VCaP (cell line): ENCODE results near the gene CACNA1I.

Experiments used
- H3K27ac ChIP-seq: fragments of 450-650 bp; 2 replicates; pipeline ENCODE4 v1.5.1; 2017
- CTCF ChIP-seq: fragments of 450-650 bp; conservative IDR thresholded peaks from 2 replicates; pipeline ENCODE4 v1.5.1; 2017; ENCODE audit warnings: mild to moderate bottlenecking, moderate library complexity

The CACNA1I gene

GRCh38 chr22:39712751-39713525, 142.4 kb downstream of the CACNA1I start:
- H3K27ac ChIP-seq, result no peak overlapping the region
- TF ChIP-seq CTCF, result no peak

- no peak overlapping the region for H3K27ac ChIP-seq
Measured at GRCh38 chr22:39713799-39714290, 143.3 kb downstream of the CACNA1I start.

GRCh38 chr22:39714321-39714720, 143.8 kb downstream of the CACNA1I start:
- no peak for TF ChIP-seq CTCF
- no peak overlapping the region for H3K27ac ChIP-seq

More at GRCh38 chr22:39713799-39714290, 143.3 kb downstream of the CACNA1I start:
- no peak for TF ChIP-seq CTCF

- no peak for TF ChIP-seq CTCF
- H3K27ac ChIP-seq, result no peak overlapping the region
Measured at GRCh38 chr22:39715778-39716495, 145.4 kb downstream of the CACNA1I start.

- no peak overlapping the region for H3K27ac ChIP-seq
- no peak for TF ChIP-seq CTCF
Measured at GRCh38 chr22:39716534-39716933, 146.0 kb downstream of the CACNA1I start.

GRCh38 chr22:39717099-39717498, 146.5 kb downstream of the CACNA1I start:
- no peak for TF ChIP-seq CTCF
- no peak overlapping the region for H3K27ac ChIP-seq

GRCh38 chr22:39718206-39718605, 147.7 kb downstream of the CACNA1I start:
- no peak for TF ChIP-seq CTCF

More at GRCh38 chr22:39718206-39718605, 147.7 kb downstream of the CACNA1I start:
- no peak overlapping the region for H3K27ac ChIP-seq
